Neural cell (in vitro differentiated cells): Measurements from ENCODE around the gene NRN1. TPM values are rescaled to one million over a fixed set of nuclear protein-coding genes. Genes with fewer than 3 reads are reported as not detected.

Source experiments
- H2AFZ ChIP-seq: fragments of 200-600, 300-800 bp; sonication (generic), shearing (Covaris generic); 2 replicates; pipeline ENCODE4 v1.6.0; 2014; ENCODE audit warnings: low read depth, mild to moderate bottlenecking, antibody characterized with exemption, low read length, moderate library complexity
- H3F3A ChIP-seq: fragments of 200-600 bp; shearing (Covaris generic); 2 replicates; pipeline ENCODE4 v1.6.1; 2016; ENCODE audit warnings: mild to moderate bottlenecking, moderate library complexity, mixed read lengths, antibody characterized with exemption, low read length; ENCODE audit not compliant: insufficient read depth, poor library complexity, severe bottlenecking
- H3K27ac ChIP-seq: fragments of 200-600, 300-800 bp; sonication (generic), shearing (Covaris generic); 2 replicates; pipeline ENCODE4 v1.5.1; 2014; ENCODE audit warnings: mild to moderate bottlenecking, low read length, moderate library complexity
- H3K27me3 ChIP-seq: fragments of 300-800, 200-600 bp; sonication (generic), shearing (Covaris generic); 2 replicates; pipeline ENCODE4 v1.6.0; 2014; ENCODE audit warnings: mild to moderate bottlenecking, low read depth, low read length, moderate library complexity; ENCODE audit not compliant: insufficient read depth
- H3K36me3 ChIP-seq: fragments of 300-800, 200-600 bp; sonication (generic), shearing (Covaris generic); 2 replicates; pipeline ENCODE4 v1.5.1; 2014; ENCODE audit warnings: mild to moderate bottlenecking, antibody characterized with exemption, low read length, moderate library complexity; ENCODE audit not compliant: insufficient read depth
- H3K4me2 ChIP-seq: fragments of 300-800, 200-600 bp; sonication (generic), shearing (Covaris generic); 2 replicates; pipeline ENCODE4 v1.6.0; 2014; ENCODE audit warnings: mild to moderate bottlenecking, low read length
- H3K4me3 ChIP-seq: fragments of 300-800, 200-600 bp; sonication (generic), shearing (Covaris generic); 2 replicates; pipeline ENCODE4 v1.5.1; 2014; ENCODE audit warnings: mild to moderate bottlenecking, low read length, moderate library complexity
- H3K79me2 ChIP-seq: fragments of 200-600 bp; shearing (Covaris generic); replicated peaks from 2 replicates; pipeline ENCODE4 v1.6.0; 2014; ENCODE audit warnings: mild to moderate bottlenecking, low read length, moderate library complexity; ENCODE audit not compliant: insufficient read depth
- H3K9ac ChIP-seq: fragments of 300-800, 200-600 bp; sonication (generic), shearing (Covaris generic); 2 replicates; pipeline ENCODE4 v1.6.1; 2016; ENCODE audit warnings: mild to moderate bottlenecking, low read length, mixed read lengths
- H3K9me2 ChIP-seq: fragments of 200-600 bp; shearing (Covaris generic); 2 replicates; pipeline ENCODE4 v1.6.1; 2016; ENCODE audit warnings: mild to moderate bottlenecking, low read length, mixed read lengths; ENCODE audit not compliant: insufficient read depth
- H3K9me3 ChIP-seq: fragments of 200-600, 300-800 bp; sonication (generic), shearing (Covaris generic); 2 replicates; pipeline ENCODE4 v1.6.1; 2016; ENCODE audit warnings: mild to moderate bottlenecking, mixed run types, low read length, moderate library complexity, mixed read lengths
- H4K20me1 ChIP-seq: fragments of 200-600 bp; shearing (Covaris generic); 2 replicates; pipeline ENCODE4 v1.6.1; 2016; ENCODE audit warnings: mild to moderate bottlenecking, mixed run types; ENCODE audit not compliant: insufficient read depth
- CTCF ChIP-seq: fragments of 450-650 bp; IDR thresholded peaks from 2 replicates; pipeline ENCODE4 v1.5.1; 2014; ENCODE audit warnings: antibody characterized with exemption, mild to moderate bottlenecking, moderate library complexity; ENCODE audit not compliant: poor library complexity, severe bottlenecking
- EP300 ChIP-seq: fragments of 450-650 bp; conservative IDR thresholded peaks from 2 replicates; pipeline ENCODE4 v1.6.1; 2014; ENCODE audit warnings: antibody characterized with exemption, mild to moderate bottlenecking, moderate library complexity; ENCODE audit not compliant: poor library complexity, severe bottlenecking
- EZH2 ChIP-seq: fragments of 200-600, 300-800 bp; shearing (Covaris generic), sonication (generic); IDR thresholded peaks from 2 replicates; pipeline ENCODE4 v1.6.1; 2014; ENCODE audit warnings: antibody characterized with exemption, low read length, borderline replicate concordance, mild to moderate bottlenecking; ENCODE audit not compliant: insufficient read depth, poor library complexity, severe bottlenecking
- MXI1 ChIP-seq: fragments of 450-650 bp; conservative IDR thresholded peaks from 2 replicates; pipeline ENCODE4 v1.6.1; 2014; ENCODE audit warnings: antibody characterized with exemption, mild to moderate bottlenecking; ENCODE audit not compliant: poor library complexity, severe bottlenecking
- POLR2AphosphoS5 ChIP-seq: IDR thresholded peaks from 2 replicates; pipeline ENCODE4 v1.6.1; 2012
- RAD21 ChIP-seq: fragments of 450-650 bp; conservative IDR thresholded peaks from 2 replicates; pipeline ENCODE4 v1.6.1; 2014; ENCODE audit warnings: antibody characterized with exemption, mild to moderate bottlenecking, moderate library complexity
- REST ChIP-seq: IDR thresholded peaks from 2 replicates; pipeline ENCODE4 v1.6.1; 2012; ENCODE audit warnings: borderline replicate concordance
- SMC3 ChIP-seq: fragments of 450-650 bp; conservative IDR thresholded peaks from 2 replicates; pipeline ENCODE4 v1.6.1; 2014; ENCODE audit warnings: antibody characterized with exemption, mild to moderate bottlenecking, moderate library complexity; ENCODE audit not compliant: poor library complexity
- TAF1 ChIP-seq: IDR thresholded peaks from 2 replicates; pipeline ENCODE4 v1.6.1; 2012; ENCODE audit warnings: low read depth
- polyA plus RNA-seq: library from polyadenylated mRNA; depleted of rRNA; stranded (reverse); fragments of >200 nt; gene quantifications from 2 replicates; pipeline ENCODE4 v1.2.3, GENCODE V29; 2014

NRN1 gene
- polyA plus RNA-seq, 1 donor from 2014 or later, result 3.5 TPM

- H3K9me2 ChIP-seq, result no peaks in the 10 kb centered on the region
- no peak overlapping the region for H3K9ac ChIP-seq
- no peaks in the 10 kb centered on the region for H3F3A ChIP-seq
- H4K20me1 ChIP-seq, result no peaks in the 10 kb centered on the region
- no peak overlapping the region for H3K4me2 ChIP-seq
- no peak overlapping the region for H2AFZ ChIP-seq
- no peak overlapping the region for H3K27ac ChIP-seq
- no peaks in the 10 kb centered on the region for H3K36me3 ChIP-seq
- H3K4me3 ChIP-seq, result no peak overlapping the region
- TF ChIP-seq EZH2 (no peak), POLR2AphosphoS5 (no peak), SMC3 (no peak), CTCF (no peak), EP300 (no peak), MXI1 (no peak), TAF1 (no peak)
- peaks cover 88% of the 10 kb centered on the region for H3K27me3 ChIP-seq
- H3K9me3 ChIP-seq, result peaks cover 5% of the 10 kb centered on the region
- H3K79me2 ChIP-seq, result no peaks in the 10 kb centered on the region
Observed at GRCh38 chr6:5994999-5995657, 11.6 kb downstream of the NRN1 start.

GRCh38 chr6:5994234-5994998 lies 12.3 kb downstream of the NRN1 start:
- Histone ChIP-seq H3F3A (no peaks in the 10 kb centered on the region), H3K27ac (no peak overlapping the region), H3K4me3 (no peak overlapping the region), H3K9me3 (no peaks in the 10 kb centered on the region), H4K20me1 (no peaks in the 10 kb centered on the region), H3K36me3 (no peaks in the 10 kb centered on the region), H3K27me3 (peaks cover 81% of the 10 kb centered on the region), H3K4me2 (no peak overlapping the region), H2AFZ (no peak overlapping the region), H3K79me2 (no peaks in the 10 kb centered on the region), H3K9ac (no peak overlapping the region), H3K9me2 (no peaks in the 10 kb centered on the region)
- TF ChIP-seq EP300 (no peak), MXI1 (no peak), RAD21 (no peak), SMC3 (no peak), EZH2 (no peak), TAF1 (no peak), CTCF (no peak), REST (no peak)
